ENCODE data around the gene ZNF415. TPM values are rescaled to one million over a fixed set of nuclear protein-coding genes. Genes with fewer than 3 reads are reported as not detected.
"Not testable (repeated sequence)": the region's sequence is repeated elsewhere in the genome, so short reads cannot be mapped to it uniquely, and the experiment has no call there.

ZNF415 gene
- polyA plus RNA-seq, 1 donor (not counting 4 experiments of a cell fraction or from before 2014, with no cell fraction given) = 5.2 TPM

DNA sequence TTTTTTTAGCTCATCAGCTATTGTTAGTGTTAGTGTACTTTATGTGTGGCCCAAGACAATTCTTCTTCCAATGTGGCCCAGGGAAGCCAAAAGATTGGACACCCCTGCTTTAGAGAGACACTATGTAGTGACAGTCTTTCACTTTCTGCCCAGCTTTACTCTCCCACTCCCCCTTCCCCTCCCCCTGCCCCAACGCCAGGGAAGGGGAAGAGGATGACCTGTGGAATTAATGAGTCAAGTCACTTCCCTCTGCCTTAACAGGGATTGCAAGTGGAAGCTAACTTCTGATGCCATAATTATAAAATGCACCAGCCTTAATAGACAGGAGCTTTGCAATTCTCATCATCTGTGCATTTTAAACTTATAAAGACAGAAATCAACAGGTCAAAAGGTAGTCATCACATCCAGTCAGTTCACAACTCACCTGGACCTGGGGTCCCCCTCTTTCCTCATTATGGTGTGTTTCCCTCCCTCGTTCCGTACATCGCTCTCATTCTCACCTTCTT, 1.6 kb downstream of the ZNF415 start:
- Histone ChIP-seq H3K9ac (ENCODE audit: control insufficient read depth, extremely low read depth, insufficient read depth, low read length) (no peak overlapping the region), H3K79me2 (ENCODE audit: control insufficient read depth, insufficient read depth, low read length) (peaks cover 2% of the 10 kb centered on the region), H3K9me1 (ENCODE audit: control insufficient read depth, extremely low read depth, insufficient read depth, low read length) (no peaks in the 10 kb centered on the region), H3K27me3 (ENCODE audit: control insufficient read depth, extremely low read depth, insufficient read depth, low read length) (no peaks in the 10 kb centered on the region), H3K36me3 (ENCODE audit: control insufficient read depth in 2 of 2, extremely low read depth in 1 of 2, insufficient read depth in 2 of 2, low read length in 2 of 2) (no peaks in the 10 kb centered on the region), H3K9me3 (ENCODE audit: control insufficient read depth, low read depth, low read length) (no peaks in the 10 kb centered on the region), H3K4me2 (ENCODE audit: control insufficient read depth, extremely low read depth, insufficient read depth, low read depth, low read length) (no peak overlapping the region), H4K20me1 (ENCODE audit: control insufficient read depth, extremely low read depth, insufficient read depth, low read length) (no peaks in the 10 kb centered on the region), H3K4me1 (ENCODE audit: control insufficient read depth, extremely low read depth, insufficient read depth, low read length) (no peaks in the 10 kb centered on the region), H3K27ac (ENCODE audit: control insufficient read depth, insufficient read depth, low read length) (no peak overlapping the region), H3K4me3 (ENCODE audit: control insufficient read depth in 2 of 3, extremely low read depth in 1 of 3, insufficient read depth in 2 of 3, low read depth in 1 of 3, low read length in 3 of 3) (no peak overlapping the region), H2AFZ (ENCODE audit: control insufficient read depth, low read length) (no peak overlapping the region)
- FAIRE-seq (no peak), DNase-seq (ENCODE audit: low read depth, low spot score) (no peak)
- no peak for TF ChIP-seq EZH2 (IDR thresholded peaks at IDR 0.05; ENCODE audit: low read length)
- TF ChIP-seq, protein P1, sequence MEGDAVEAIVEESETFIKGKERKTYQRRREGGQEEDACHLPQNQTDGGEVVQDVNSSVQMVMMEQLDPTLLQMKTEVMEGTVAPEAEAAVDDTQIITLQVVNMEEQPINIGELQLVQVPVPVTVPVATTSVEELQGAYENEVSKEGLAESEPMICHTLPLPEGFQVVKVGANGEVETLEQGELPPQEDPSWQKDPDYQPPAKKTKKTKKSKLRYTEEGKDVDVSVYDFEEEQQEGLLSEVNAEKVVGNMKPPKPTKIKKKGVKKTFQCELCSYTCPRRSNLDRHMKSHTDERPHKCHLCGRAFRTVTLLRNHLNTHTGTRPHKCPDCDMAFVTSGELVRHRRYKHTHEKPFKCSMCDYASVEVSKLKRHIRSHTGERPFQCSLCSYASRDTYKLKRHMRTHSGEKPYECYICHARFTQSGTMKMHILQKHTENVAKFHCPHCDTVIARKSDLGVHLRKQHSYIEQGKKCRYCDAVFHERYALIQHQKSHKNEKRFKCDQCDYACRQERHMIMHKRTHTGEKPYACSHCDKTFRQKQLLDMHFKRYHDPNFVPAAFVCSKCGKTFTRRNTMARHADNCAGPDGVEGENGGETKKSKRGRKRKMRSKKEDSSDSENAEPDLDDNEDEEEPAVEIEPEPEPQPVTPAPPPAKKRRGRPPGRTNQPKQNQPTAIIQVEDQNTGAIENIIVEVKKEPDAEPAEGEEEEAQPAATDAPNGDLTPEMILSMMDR (optimal IDR thresholded peaks at IDR 0.05 in 1 of 3, IDR thresholded peaks at IDR 0.05 in 1 of 3, conservative IDR thresholded peaks at IDR 0.05 in 1 of 3; ENCODE audit: extremely low read depth in 1 of 3, insufficient read depth in 2 of 3, low read length in 3 of 3) = no peak
- dilution Hi-C loops (cut with MboI; ENCODE audit: extremely low pct_ligation_motif_present, low sequenced_read_pairs) = no loop called here

DNA sequence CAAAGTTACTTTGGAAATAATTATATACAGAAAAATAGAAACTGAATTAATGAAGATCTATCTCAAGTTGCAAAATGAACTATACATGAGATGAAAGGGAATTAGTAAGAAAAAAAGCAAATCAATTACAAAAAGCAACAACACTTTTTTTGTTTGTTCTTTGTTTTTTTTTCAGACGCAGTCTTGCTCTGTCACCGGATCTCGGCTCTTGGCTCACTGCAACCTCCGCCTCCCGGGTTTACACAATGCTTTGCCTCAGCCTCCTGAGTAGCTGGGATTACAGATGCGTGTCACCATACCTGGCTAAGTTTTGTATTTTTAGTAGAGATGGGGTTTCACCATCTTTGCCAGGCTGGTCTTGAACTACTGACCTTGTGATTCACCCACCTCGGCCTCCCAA, 2.2 kb downstream of the ZNF415 start:
- FAIRE-seq = no peak
- H3K4me1 ChIP-seq (ENCODE audit: control insufficient read depth, extremely low read depth, insufficient read depth, low read length) = no peaks in the 10 kb centered on the region
- no peaks in the 10 kb centered on the region for H3K9me1 ChIP-seq (ENCODE audit: control insufficient read depth, extremely low read depth, insufficient read depth, low read length)
- H3K4me3 ChIP-seq (ENCODE audit: control insufficient read depth in 2 of 3, extremely low read depth in 1 of 3, insufficient read depth in 2 of 3, low read depth in 1 of 3, low read length in 3 of 3) = no peak overlapping the region
- H2AFZ ChIP-seq (ENCODE audit: control insufficient read depth, low read length) = no peak overlapping the region
- H4K20me1 ChIP-seq (ENCODE audit: control insufficient read depth, extremely low read depth, insufficient read depth, low read length) = no peaks in the 10 kb centered on the region
- no peak for DNase-seq (ENCODE audit: low read depth, low spot score)
- H3K27me3 ChIP-seq (ENCODE audit: control insufficient read depth, extremely low read depth, insufficient read depth, low read length) = no peaks in the 10 kb centered on the region
- H3K79me2 ChIP-seq (ENCODE audit: control insufficient read depth, insufficient read depth, low read length) = peaks cover 2% of the 10 kb centered on the region
- H3K36me3 ChIP-seq (ENCODE audit: control insufficient read depth in 2 of 2, extremely low read depth in 1 of 2, insufficient read depth in 2 of 2, low read length in 2 of 2) = no peaks in the 10 kb centered on the region
- no peaks in the 10 kb centered on the region for H3K9me3 ChIP-seq (ENCODE audit: control insufficient read depth, low read depth, low read length)
- no peak overlapping the region for H3K27ac ChIP-seq (ENCODE audit: control insufficient read depth, insufficient read depth, low read length)
- TF ChIP-seq EZH2 (IDR thresholded peaks at IDR 0.05; ENCODE audit: low read length) = no peak
- TF ChIP-seq, protein P1 (optimal IDR thresholded peaks at IDR 0.05 in 1 of 3, IDR thresholded peaks at IDR 0.05 in 1 of 3, conservative IDR thresholded peaks at IDR 0.05 in 1 of 3; ENCODE audit: extremely low read depth in 1 of 3, insufficient read depth in 2 of 3, low read length in 3 of 3) = no peak
- no peak overlapping the region for H3K4me2 ChIP-seq (ENCODE audit: control insufficient read depth, extremely low read depth, insufficient read depth, low read depth, low read length)
- dilution Hi-C loops (cut with MboI; ENCODE audit: extremely low pct_ligation_motif_present, low sequenced_read_pairs) = no loop called here
- H3K9ac ChIP-seq (ENCODE audit: control insufficient read depth, extremely low read depth, insufficient read depth, low read length) = no peak overlapping the region

DNA sequence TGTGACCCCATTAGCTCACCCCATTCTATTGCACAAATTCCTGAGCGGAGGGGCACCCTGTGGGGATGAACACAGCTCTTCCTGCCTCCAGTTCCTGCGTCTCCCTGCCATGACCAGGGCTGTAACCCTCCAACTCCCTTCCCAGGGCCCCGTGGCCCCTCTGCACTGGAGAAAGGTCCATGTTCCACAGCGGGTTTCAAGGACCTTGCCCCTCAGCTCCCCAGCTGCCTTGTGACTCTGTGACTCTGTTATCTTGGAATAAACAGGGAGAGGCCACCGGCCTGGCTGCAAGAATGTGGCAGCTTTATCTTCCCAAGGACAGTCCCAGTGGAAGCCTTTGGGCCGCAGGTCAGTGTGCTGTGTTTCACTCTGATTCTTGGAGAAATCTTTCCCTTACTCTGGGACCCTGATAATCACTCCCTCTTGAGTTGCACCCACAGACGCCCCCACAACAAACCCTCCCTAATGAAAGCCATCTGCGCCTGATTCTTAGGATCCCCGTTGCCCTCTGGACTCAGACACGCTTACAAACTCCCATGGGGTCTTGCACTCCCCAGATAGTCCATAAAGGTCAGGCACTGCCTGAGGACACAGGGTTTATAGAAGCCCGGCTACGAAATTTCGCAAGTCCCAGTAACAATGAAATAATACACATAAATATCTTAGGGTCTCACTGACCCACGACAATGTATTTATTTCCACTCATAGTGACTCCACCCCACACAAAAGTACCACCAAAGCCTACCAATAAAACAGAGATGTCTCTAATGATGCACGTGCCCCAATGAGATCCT, 5.8 kb downstream of the ZNF415 start:
- dilution Hi-C loops (cut with MboI; ENCODE audit: extremely low pct_ligation_motif_present, low sequenced_read_pairs); H4K20me1 ChIP-seq (ENCODE audit: control insufficient read depth, extremely low read depth, insufficient read depth, low read length); DNase-seq (ENCODE audit: low read depth, low spot score); H3K4me2 ChIP-seq (ENCODE audit: control insufficient read depth, extremely low read depth, insufficient read depth, low read depth, low read length); H3K9ac ChIP-seq (ENCODE audit: control insufficient read depth, extremely low read depth, insufficient read depth, low read length); H3K9me1 ChIP-seq (ENCODE audit: control insufficient read depth, extremely low read depth, insufficient read depth, low read length); H3K27me3 ChIP-seq (ENCODE audit: control insufficient read depth, extremely low read depth, insufficient read depth, low read length); FAIRE-seq; H3K27ac ChIP-seq (ENCODE audit: control insufficient read depth, insufficient read depth, low read length); H2AFZ ChIP-seq (ENCODE audit: control insufficient read depth, low read length); H3K79me2 ChIP-seq (ENCODE audit: control insufficient read depth, insufficient read depth, low read length); H3K36me3 ChIP-seq (ENCODE audit: control insufficient read depth in 2 of 2, extremely low read depth in 1 of 2, insufficient read depth in 2 of 2, low read length in 2 of 2); H3K4me3 ChIP-seq (ENCODE audit: control insufficient read depth in 2 of 3, extremely low read depth in 1 of 3, insufficient read depth in 2 of 3, low read depth in 1 of 3, low read length in 3 of 3); H3K9me3 ChIP-seq (ENCODE audit: control insufficient read depth, low read depth, low read length); H3K4me1 ChIP-seq (ENCODE audit: control insufficient read depth, extremely low read depth, insufficient read depth, low read length): not testable (repeated sequence)
